GDM1 (cell line): ENCODE measurements around the gene CACNB4.

Experiments
- DNase-seq: peaks from one replicate; lab custom pipeline; 2025; lab: John Stamatoyannopoulos, UW

Gene CACNB4

DNA sequence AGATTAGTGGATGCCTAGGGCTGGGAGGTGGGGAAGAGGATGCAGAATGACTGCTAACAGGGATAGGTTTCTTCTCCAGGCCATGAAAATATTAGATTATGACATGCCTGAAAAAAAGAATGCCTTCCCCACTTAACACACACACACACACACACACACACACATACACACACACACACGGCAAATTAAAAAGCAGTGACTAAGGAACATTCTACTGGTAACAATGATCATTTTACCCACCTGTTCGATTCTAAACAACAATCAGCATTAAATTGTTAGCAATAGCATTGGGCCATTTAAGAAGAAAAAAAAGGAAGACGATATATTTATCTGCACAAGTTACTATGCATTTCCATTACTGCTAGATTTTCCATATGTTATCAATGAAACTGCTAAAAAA is 10.8 kb downstream of the CACNB4 start:
- DNase-seq = no peak

DNA sequence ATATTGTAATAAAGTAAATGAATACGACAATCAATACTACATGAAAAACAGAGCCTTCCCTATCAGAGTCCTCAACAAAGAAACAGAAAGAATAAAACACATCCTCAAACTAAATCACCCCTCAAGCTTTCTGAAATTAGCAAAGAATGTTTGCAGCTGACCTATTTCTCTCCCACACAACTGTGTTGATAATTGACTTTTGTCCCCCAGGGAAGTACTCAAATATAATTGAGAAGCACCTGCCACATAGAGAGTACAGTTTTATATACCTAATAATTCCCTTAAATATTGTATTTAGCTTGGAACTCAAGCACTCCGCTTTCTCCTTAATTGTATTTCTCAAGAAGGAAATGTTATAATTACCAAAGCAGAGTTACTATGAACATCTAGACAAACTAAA is 12.6 kb downstream of the CACNB4 start:
- DNase-seq = no peak

DNA sequence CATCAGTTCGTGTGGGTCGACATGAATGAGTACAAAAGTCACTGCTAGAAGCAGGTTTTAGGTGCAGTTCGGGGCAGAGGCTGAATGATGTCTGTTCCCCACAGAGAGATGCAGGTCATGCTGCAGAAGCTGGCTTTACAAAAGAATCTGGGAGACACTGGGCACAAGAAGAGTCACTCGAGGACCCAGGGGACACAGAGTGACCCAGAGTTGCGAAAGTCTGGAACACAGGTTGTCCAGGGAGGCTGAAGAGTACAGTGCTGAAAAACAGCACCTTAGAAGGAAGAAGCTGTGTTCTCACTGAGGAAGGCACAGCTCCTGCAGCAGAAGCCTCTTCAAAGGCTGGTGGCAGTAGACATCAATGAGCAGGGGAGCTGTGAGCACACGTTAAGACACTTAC is 14.8 kb downstream of the CACNB4 start:
- DNase-seq = no peak

DNA sequence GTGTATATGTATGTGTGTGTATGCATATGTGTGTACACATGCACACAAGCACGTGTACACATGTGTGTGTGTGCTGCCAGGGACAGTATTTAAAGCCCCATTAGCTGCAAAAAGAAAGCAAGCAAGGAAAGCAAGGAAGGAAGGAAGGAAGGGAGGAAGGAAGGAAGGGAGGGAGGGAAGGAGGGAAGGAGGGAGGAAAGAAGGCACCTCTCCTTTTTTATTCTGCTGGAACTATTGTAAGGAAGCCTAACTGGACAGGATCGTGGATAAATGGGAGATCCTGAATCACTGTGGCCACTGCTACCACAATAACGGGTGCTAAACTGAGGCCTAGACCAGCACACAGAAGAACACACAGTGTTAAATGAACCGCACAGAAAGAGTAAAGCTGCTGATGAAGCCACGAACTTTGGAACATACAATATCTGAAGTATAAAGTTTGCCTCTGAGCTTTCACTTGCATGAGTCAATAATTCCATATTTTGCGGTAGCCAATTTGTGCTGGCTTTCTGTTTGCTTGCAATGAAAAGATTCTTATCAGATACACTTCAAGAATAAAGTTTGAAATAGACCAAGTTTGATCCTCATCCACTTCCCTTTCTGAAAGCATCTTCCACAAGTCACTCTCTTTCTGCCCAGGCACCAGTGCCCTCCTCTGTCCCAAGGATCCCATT is 15.5 kb downstream of the CACNB4 start:
- DNase-seq = no peak

DNA sequence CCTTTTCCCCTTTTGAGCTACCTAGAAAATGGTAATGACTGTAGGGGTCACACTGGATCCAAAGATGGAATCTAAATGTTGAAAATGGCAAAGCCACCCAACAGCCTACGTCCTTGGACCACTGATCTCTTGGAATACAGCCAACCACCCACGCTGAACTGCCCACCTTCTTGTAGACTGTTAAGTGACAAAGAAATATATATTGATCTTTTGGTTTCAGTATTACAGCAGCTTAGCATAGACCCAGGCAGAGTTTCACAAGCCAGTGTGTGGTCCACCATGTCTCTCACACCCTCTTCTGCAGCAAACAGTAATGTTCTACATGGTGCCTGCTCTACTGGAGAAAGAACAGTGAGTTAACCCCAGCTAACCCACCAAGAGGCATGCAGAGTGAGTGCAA is 20.2 kb downstream of the CACNB4 start:
- no peak for DNase-seq

DNA sequence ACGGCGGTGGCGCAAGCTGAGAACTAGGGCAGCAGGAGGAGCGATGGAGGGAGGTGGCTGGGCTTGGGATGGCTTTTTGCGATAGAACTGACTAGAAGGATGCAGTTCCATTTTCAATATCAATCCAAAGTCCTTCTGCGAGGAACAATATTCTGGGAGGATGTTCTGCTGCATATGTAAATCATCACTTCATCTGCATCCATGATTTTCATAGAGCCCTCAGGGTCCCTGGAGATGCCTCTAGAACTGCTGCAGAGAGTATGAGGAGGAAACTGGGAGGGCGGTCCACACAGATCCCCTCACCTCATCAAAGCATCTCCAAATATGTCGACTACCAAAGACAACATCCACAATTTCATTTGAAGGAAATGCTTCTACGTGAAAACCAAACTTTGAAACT is 20.8 kb downstream of the CACNB4 start:
- DNase-seq = no peak

DNA sequence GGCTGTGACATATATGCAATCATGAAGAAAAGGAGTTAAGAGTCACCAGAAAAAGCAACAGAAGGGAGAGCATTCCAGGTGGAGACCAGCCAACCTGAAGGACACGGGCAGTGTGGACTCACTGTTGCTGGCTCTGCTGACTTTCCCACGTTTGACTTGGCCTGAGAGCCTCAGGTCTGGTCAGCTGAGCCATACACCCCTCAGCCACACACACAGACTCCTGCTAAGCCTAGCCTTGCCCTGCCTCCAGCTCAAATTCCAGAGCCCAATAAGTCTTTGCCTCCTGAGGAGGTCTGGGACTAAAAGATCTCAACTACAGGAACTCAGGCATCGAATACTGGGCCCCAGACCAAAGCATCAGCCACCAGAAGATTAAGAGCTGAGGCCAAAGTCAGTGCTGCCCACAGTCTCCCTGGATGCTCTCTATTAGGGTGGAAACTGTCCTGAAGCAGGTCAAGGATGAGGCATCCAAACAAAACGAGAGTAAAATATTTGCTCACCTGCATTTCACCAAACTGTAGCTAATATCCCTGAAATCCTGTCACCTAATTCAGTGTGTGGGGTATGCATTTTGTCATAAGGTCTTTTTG is 23.3 kb downstream of the CACNB4 start:
- DNase-seq = no peak

DNA sequence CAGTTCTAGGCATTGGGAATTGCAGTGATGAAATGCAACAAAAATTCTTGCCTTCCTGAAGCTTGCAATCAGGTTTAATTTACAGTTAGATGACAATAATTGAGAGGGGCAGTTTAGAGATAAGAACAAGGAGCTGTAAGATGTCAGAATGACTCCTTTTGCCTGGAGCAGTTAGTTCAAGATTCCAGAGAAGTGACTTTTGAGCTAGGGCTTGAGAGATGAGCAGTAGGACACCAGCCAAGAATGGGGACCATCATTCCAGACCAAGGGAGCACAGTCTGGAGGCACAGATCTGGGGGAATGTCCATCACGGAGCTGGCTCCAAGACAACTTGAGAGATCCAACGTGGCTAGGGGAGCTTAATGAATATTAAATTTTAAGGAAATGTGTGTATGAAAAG is 26.8 kb downstream of the CACNB4 start:
- no peak for DNase-seq

DNA sequence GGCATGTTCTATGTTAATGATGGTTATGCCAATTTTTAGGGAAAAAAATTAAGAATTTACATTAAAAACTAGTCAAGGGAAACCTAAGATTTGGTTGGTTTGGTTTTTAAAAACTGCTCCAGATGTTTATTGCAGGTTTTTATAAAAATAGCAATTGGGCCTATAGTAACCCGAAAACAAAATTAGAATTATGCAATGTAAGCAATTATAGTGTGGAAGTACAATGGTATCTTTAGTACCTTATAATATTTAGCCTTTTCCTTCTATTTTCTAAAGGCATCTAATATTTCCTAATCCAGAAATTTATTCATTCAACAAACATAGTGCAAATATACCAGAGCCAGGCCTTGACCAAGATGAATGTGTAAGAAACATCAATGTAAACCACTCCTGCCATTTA is 27.3 kb downstream of the CACNB4 start:
- no peak for DNase-seq

DNA sequence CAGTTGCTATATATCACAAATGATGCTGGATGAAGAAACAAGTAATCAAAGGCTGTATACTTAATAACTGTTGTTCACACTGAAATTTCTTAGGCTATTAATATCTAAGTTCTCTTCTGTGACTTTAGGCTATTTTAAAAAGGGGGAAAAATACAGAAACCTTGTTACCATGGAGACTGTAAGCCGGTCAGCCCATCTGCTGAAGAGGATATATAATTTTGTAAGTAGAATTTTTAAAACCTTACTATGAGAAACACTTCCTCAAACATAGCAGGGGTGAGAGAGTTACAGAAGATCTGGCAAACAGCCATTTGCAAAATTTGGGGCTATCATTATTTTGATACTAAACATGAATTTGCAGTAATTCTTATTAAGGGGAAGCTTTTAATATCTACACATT is 27.8 kb downstream of the CACNB4 start:
- DNase-seq = no peak

DNA sequence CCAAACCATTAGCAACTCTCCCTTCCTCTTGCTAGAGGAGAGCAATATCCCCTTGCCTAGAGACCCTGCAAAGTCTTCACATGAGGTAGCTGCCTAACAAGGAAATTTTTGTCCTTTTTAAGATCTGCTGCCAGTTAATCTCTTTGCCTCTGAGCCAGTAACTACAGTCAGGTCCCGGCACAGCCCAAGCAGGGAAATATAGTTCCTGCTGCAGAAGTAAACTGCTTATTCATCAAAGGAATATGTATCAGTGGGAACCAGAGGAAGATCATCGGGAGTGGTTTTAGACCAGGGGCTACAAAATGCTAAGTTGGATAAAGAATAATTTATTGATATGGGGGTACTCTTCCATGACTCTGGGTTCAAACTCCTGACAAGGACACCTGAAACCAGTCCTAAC is 30.6 kb downstream of the CACNB4 start:
- no peak for DNase-seq

DNA sequence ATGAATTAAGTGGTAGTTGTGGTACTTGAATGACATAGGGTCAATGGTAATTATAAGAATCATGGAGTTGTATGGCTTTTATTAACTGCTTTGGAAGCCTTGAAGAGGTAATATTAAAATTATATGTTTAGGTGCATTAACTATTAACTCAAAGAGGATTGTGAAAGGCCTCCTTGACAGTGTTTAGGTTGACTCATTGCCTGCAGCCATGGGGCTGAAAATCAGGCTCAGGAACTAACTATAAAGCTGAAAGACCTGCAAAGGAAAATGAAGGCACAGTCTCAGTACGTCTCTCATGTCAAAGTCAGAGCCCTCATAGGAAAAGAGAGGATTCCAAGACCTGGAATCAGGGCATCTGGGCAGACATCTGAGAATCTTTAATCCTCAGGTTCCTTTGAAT is 31.0 kb downstream of the CACNB4 start:
- no peak for DNase-seq

DNA sequence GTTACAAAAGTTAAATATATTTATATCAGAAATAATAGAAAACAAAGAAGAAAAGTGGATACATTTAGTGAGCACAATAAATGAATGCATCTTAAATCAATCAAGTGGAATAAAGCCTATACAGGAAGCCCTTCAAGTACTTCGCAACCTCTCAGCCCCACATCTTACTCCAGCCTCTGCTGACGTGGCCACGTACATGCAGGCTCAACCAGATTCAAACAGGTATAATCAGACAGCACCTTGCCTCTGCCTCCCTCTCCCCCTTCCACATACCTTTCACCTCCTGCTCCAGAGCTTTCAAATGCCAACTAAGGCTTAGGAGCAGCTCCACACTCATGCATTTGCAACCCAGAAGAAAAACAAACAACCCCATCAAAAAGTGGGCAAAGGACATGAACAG is 32.9 kb downstream of the CACNB4 start:
- no peak for DNase-seq

DNA sequence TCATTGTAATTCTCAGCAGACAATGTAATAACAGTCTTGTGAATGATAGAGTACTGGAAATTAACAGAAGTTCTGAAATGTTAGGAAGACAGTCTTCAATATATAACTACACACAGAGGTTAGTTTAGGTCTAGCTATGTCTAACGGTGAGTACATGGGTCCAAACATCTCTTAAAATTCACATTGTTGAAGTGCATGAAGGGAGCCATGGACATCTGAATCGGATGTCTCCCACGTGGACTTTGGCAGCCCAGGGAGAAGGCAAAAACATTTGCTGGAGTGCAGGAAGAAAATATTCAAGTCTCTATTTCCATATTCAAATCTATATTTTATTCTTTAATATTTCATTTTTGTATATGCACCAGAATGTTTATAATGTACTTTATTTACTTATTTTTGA is 34.8 kb downstream of the CACNB4 start:
- DNase-seq = no peak

DNA sequence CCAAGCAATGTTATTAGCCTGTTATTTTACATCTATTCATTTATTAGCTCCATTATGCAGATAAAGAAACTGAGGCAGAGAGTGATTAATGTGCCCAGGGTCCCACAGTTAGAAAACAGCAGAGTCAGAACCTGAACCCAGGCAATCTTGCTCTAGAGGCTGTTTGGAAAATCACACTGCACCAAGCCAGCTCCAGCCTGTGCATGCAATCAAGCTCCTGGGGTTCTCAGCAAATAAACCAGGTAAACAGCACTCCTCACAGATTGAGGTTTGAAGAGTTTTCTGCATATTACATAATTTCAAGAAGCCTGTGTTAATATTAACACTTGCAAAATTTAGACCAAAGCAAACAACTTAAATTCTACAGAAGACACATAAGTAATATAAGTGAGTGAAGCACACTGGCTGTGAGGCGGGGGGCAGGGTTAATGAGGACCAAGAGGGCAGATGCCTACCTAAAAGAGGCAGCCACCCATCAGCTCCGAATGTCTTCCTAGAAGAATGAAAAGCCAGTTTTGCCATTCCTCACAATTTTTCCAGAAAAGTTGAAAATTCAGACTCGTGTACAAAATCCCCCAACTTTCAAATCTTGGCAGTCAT is 35.4 kb downstream of the CACNB4 start:
- no peak for DNase-seq

DNA sequence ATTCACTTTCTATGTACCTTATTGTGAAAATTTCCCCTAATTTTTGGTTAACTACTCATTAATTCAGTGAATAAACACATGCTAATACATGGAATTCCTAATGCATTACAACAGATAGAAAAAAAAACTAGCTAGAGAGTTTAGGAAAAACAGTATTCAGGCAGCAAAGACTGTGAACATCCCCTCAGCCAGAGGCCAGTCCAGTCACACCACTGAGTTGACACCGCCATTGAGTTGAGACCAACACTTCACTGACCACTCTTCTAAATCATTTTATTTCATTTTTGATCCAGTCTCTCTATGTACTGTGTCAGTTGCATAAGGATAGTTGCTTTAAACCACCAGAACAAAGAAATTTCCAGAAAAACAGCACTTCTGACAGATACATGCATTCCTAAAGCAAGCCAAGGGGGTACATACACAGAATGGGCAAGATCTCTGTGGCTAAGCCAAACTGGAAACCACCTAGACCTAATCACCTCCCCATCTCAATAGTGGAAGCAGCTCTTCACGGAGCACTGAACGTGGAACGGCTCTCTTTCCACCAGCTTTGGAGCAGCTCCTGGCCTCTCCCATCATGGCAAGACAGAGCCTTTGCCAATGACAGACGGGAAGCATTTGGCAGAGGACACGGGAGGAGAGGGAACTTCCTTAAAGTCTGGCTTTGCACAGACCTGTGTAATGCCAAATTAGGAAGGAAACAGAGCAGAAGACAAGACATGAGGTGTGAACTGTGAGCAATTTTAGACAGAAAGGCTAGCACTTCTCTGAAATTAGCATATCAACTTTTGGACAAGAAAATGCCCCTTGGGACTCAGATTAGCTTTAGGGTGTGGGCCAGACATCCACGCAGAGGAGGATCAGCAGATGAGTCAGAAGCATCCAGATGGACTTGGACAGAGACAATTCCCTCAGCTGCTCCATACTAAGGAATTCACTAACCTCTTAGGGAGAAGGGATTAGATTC is 36.4 kb downstream of the CACNB4 start:
- DNase-seq = no peak

DNA sequence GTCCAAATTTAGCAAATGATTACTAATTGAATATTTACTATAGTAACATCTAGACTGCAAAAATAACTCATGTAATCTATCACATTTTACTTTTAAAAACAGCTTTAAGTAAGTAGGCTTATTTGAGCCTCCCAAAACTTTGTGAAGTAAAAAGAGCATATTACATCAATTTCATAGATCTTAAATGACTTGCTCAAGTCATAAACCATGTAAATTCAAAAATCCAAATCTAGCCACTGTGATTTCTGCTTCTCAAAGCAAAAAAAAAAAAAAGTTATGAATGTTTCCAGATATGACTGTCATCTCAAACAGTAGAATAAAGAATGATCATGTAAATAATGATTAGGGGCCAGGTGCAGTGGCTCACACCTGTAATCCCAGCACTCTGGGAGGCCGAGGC is 37.5 kb downstream of the CACNB4 start:
- DNase-seq = no peak

DNA sequence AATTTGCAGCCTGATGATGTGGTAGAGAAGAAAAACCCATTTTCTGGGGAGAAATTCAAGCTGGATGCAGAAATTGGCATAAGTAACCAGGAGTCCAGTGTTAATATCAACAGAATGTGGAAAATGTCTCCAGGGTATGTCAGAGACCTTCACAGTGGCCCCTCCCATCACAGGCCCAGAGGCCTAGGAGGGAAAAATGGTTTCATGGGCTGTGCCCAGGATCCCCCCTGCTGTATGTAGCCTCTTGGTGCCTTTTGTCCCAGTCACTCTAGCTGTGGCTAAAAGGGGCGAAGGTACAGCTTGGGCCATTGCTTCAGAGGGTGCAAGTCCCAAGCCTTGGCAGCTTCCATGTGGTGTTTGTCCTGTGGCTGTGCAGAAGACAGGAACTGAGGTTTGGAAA is 40.2 kb downstream of the CACNB4 start:
- DNase-seq = no peak

DNA sequence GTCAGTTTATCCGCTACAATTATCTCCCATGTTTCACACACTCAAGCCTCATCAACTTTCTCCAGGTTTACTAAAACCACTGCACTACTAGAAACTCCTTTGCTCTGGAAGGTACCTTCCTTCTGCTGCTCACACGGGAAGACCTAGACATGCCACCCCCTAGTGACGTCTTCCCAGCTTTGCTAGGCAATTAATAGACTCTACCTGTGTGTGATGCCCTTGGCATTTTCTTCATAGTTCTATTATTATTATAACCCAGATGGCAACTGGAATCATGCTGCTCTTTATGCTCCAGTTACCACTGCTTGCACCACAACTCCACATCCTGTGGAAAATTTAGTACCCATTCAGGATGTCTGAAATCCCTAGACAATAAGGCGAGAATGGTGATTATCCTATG is 42.4 kb downstream of the CACNB4 start:
- DNase-seq = no peak

DNA sequence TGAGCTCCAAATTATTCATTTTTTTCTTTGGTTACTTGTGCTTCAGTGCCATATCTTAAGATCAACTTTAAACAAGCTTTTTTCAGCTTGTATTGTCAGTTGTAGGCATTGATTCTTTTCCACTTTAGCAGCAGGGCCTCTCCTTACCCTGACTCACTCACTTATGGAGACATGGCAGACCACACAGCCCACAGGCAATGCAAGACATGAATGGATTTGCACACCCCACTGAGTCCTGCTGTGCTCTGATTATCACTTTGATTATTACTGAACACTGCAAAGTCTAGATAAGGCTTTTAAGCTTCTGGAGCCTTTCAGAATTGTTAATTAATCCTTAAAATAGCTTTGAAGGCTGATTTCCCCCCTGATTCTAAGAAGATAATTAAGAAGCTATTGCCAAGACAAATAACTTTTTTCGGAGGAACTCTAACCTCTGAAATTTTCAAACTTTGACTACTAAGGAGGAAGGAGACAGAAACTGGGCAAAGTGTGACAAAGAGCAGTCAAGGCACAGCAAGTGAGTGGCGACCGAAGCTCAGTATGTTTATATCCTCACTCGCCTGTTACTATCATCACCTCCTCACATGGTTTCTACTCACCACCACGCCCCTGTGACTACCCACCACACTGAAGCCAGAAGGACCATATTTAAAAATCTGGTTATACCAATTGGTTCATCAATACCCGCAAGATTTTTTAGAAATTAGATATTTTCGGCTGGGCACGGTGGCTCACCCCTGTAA is 43.3 kb downstream of the CACNB4 start:
- DNase-seq = no peak

DNA sequence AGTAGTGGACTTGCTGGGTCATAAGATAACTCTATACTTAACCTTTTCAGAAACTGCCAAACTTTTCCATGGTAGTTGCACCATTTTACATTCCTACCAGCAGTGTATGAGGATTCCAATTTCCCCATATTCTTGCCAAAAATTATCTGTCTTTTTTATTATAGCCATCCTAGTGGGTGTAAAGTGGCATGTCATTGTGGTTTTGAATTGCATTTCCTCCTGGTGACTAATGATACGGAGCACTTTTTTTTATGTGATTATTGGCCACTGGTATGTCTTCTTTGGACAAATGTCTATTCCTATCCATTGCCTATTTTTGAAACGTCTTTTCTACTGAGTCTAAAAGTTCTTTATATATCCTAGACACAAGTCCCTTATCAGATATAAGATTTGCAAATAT is 44.3 kb downstream of the CACNB4 start:
- DNase-seq = no peak

DNA sequence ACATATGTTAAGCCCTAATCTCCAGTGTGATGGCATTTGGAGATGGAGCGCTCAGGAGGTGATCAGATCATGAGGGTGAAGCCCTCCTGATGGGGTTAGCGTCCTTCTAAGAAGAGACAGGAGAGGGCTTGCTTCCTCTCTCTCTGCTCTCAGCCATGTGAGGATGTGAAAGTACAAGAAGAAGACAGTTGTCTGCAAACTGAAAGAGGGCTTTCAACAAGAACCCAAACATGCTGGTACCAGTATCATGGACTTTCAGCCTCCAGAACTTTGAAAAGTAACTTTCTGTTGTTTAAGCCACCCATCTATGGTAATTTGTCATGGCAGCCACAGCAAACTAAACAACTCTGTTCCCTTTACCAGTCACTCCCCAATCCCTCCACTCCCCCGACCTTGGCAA is 47.4 kb downstream of the CACNB4 start:
- DNase-seq = no peak
